CD4-positive, alpha-beta T cell treated with Interleukin-15 for 1 hour (primary cell): ENCODE results near the gene PRAMEF12.
"Not testable (repeated sequence)": the region's sequence is repeated elsewhere in the genome, so short reads cannot be mapped to it uniquely, and the experiment has no call there.

ENCODE experiments used
- DNase-seq: peaks from one replicate; pipeline ENCODE4 v3.0.0-alpha.2; 2020

The PRAMEF12 gene

DNA sequence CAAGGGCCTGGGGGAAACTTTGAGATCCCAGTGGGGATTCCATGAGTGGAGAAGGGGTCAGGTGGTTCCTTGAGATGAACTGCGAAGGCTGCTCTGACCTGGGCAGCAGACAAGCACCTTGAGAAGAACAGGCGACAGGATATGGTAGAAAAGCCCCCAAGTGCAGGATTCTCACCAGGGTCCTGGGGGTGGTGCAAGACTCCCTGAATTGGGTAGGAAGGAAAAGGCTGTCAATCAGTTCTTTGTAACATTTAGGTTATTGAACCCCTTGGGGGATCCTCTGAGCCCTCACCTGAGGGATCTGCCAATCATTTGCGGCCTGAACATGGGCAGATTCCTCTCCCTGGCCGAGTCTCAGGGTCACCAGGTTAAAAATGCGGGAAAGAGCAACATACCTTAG, 2.4 kb upstream of the PRAMEF12 start:
- no peak for DNase-seq

DNA sequence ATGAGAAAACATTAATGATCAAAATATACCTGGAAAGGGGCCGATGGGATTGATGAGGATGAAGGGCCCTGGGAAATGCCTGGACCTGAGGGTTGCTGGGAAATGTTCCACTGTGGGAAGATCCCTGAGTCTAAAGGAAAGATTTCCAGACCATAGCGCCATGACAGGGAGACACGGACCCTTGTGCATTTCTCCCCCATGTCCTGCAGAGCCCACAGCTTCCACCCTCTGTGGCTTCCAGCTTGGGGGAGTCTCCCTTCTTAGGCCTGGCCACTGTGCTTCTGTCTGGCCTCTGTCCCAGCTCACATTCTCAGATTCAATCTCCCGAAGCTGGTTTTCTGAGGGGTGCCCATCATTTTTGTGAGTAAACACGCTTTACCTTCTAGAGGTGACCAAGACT, 1.0 kb upstream of the PRAMEF12 start:
- no peak for DNase-seq

DNA sequence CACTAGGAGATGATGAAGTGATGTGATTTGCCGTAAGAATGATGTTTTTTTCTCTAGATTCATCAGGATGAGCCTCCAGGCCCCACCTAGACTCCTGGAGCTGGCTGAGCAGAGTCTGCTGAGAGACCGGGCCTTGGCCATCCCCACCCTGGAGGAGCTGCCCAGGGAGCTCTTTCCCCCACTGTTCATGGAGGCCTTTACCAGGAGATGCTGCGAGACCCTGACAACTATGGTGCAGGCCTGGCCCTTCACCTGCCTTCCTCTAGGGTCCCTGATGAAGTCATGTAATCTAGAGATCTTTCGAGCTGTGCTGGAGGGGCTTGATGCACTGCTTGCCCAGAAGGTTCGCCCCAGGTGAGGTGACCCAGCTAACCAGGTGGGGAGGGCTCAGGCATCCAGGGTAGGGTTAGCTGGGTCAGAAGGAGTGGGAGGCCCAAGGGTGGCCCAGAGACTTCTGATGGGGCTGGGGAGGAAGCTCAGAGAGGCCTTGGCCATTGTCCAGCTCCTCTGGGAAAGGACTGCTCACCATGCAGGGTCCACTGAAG, 1.3 kb downstream of the PRAMEF12 start:
- DNase-seq: no peak

DNA sequence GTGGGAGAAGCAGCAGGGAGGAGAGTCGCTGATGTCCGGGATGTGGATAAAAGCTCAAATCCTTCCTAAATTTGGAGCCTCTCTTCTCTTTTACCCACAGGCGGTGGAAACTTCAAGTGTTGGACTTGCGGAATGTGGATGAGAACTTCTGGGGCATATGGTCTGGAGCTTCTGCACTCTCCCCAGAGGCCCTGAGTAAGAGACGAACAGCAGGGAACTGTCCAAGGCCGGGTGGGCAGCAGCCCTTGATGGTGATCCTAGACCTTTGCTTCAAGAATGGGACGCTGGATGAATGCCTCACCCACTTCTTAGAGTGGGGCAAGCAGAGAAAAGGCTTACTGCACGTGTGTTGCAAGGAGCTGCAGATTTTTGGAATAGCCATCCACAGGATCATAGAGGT, 1.9 kb downstream of the PRAMEF12 start:
- DNase-seq: no peak

DNA sequence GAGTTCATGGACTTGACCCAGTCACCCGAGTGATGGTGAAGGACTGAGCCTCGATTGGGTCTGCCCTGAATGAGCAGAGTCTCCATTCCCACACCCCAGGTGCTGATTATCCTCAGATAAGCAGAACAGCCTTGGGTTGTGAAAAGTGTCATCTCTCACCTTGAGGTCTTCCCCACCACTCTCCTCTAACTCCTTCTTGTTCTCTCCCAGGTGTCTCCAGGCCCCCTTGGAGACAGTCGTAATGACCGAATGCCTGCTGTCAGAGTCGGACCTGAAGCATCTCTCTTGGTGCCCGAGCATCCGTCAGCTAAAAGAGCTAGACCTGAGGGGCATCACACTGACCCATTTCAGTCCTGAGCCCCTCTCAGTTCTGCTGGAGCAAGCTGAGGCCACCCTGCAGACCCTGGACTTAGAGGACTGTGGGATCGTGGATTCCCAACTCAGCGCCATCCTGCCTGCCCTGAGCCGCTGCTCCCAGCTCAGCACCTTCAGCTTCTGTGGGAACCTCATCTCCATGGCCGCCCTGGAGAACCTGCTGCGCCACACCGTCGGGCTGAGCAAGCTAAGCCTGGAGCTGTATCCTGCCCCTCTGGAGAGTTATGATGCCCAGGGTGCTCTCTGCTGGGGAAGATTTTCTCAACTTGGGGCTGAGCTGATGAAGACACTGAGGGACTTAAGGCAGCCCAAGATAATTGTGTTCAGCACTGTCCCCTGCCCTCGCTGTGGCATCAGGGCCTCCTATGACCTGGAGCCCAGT, 3.4 kb downstream of the PRAMEF12 start:
- DNase-seq: no peak

DNA sequence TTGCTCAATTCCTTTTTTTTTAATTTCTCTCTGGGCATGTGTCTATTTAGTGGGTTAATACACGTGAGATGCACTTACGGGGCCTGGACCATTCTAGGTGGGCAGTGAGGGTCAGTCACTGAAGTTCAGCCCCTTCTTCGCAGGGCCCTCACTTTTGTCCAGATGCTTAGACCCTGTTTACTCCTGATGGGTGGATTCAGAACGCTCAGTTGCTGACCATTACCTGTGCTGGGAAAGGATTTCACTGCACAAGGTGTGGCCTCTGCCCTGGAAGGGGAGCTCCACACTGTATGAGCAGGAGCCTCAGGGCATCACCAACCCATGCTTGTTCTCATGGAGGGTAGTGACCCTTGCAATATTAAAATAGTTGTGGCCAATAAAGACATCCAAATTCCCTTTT, 4.5 kb downstream of the PRAMEF12 start:
- no peak for DNase-seq

DNA sequence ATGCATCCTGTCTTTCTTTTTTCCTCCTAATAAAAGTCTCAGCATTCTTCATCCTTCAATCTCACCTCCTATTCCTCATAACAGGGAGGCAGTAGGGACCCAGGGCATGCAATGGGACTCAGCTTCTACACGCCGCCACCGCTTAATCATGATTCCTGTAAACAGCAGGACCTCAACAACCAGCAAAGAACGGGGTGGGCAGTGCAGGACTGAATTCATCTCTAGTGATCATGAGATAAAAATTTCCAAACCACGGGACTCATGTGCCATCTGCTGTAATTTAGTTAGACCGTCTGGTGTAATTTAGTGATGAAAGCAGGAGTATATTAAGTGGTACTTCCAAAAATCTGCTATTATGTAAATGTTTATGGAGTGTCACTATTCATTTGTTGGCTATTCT, 5.4 kb downstream of the PRAMEF12 start:
- DNase-seq: no peak

DNA sequence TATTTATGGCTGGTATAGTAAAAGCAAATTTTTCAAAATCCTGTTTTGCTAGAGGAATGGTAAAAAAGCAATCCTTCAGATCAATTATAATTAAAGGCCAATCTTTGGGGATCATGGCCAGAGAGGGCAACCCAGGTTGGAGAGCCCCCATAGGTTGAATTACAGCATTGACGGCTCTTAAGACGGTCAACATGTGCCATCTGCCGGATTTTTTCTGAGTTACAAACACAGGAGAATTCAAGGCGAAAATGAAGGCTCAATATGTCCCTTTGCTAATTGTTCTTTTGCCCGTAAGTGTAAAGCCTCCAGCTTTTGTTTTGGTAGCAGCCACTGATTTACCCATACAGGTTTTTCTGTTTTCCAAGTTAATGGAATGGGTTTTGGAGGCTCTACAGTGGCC, 8.0 kb downstream of the PRAMEF12 start:
- not testable (repeated sequence) for DNase-seq

DNA sequence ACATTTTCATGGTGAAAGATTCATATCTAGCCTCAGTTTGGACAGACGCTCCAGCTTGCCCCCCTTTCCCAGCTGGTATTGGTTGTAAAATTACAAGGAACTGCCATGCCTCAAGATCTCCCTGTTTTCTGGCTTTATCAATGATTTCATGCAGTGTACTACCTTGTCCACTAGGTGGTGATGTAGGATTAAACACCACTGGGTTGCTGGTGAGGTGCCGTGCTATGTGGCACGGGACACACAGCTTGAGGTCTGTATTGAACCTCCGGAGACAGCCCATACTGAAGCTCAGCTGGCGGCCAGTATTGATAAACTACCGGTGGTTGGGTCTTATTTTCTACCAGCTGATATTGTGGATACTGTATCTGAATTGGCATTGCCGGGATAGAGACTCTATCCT, 10.2 kb downstream of the PRAMEF12 start:
- DNase-seq: not testable (repeated sequence)

DNA sequence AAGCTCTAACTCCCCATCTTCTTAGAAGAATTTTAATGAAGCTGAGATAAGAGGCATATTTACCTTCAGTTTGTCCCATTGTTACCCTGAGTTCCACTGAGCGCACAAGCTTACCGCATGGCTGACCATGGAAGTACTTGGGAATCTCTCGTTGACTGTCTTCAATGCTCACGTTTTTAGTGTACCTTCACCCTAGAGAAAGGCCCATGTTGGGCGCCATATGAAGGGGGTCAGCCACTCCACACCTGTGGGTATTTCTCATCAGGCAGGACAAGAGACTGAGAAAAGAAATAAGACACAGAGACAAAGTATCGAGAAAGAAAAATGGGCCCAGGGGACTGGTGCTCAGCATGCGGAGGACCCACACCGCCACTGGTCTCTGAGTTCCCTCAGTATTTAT, 11.2 kb downstream of the PRAMEF12 start:
- DNase-seq: not testable (repeated sequence)

DNA sequence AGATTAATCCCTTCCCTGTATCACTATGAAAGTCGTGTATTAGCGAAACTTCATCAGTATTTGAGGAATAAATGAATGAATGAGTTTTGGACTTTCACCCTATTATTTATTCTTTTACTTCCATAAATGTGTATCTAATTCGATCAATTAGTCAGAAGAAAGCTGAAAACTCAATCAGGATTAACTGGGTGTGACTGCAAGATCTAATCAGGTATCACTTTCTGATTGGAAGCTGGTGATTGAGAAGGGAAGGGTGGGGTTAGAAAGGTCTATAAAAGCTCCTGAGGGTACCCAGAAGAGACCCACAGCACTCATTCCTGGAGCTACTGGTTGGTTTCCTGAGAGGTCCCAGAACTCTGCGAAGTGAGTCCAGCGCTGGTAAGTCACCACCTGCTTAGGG, 17.6 kb downstream of the PRAMEF12 start, which contains the start of gene PRAMEF1:
Gene PRAMEF1, plus strand, starts transcription at position 301 of the 400 bp plus-strand sequence. CDS start 1,831 bp downstream, outside the sequence.
- not testable (repeated sequence) for DNase-seq

DNA sequence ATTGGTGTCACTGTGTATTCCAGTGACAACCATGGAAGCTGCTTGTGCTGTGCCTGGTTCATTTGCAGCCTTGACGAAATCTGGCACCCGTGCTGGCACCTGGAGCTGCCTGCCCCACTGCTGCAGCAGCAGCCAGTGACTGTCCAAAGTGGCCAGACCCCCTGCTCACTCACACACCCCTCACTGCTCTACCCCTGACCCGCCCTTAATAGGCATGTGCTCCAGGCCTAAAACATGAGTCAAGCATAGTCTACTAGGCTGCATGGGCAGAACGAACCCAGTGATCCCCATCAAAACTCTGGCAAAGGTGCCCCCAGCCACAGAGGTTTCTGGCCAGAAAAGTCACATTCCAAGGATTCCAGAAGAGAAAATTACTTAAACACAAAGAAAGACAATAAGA, 25.4 kb downstream of the PRAMEF12 start:
- DNase-seq: no peak

DNA sequence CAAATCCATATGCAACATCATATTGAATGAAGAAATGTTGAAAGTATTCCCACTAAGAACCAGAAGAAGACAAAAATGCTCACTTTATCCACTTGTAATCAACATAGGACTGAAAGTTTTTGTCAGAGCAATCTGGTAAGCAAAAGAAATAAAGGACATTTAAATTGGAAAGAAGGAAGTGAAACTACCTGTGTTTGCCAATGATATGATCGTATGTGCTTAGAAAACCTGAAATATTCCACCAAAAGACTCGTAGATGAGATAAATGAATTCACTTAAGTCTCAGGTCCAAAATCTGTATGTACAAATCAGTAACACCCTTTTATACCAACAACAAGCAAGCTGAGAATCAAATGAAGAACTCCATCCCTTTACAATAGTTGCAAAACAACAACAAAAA, 26.2 kb downstream of the PRAMEF12 start:
- no peak for DNase-seq

DNA sequence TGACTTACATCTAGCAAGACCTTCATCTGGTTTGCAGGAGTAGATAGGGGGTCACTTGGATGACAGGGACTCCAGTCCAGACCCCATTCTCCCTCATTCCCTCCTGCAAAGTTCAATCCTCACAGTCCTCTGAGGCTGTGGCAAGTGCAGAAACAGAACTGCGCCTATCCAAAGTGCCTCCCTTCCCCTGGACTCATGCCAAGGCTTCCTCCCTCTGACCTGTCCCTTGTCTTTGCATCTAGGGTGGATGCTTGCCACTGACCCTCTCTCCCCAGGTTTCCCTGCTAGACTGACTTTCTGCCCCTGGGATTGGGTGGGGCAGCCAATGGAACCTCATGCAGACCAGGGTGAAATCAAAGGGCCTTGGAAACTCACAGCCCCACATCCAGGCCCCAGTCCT, 36.4 kb downstream of the PRAMEF12 start:
- no peak for DNase-seq

DNA sequence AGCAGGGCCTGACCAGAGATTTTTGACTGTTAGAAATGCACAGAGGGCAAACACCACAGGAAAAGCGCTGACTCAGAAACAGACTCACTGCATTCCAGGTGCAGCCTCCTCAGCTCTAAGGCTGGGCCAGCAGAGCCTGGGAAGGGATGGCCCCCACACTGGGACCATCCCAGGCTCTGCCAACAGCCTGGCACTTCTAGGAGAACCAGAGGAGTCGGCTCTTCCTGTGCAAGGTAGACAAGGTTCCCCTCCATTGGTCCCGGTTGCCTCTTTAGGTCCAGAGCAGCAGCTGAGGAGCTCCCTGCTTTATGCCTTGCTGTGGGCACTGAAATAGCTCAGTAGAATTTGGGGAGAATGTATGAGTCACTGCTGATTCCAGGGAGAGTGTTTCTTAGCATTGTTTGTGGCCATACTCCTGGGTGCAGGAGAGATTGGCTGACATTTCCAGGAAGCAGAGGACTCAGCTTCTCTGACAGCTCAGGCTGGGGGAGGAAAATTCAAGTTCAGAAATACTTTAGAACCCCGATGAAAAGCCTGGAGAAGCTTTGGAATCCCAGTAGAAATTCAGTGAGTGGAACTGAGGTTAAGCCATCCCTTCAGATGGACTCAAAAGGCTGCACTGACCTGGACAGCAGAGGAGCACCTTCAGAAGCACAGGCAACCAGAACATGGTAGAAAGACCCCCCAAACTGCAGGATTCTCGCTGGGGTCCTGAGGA, 37.3 kb downstream of the PRAMEF12 start:
- DNase-seq: no peak

DNA sequence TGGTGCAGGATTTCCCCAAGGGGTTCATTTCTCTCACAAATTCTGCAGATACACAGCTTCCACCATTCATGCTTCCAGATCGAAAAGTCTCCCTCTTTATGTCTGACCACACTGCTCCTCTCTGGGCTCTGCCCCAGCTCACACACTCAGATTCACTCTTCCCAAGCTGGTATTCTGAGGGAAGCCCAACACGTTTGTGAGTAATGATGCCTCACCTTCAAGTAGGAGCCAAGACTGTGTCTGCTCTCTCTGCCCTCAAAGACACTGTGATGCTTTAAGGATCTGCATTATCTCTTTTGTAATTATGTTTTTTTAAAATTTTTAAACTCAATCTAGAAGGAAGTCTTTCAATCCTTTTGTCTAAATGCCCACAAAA, 37.9 kb downstream of the PRAMEF12 start:
- no peak for DNase-seq

DNA sequence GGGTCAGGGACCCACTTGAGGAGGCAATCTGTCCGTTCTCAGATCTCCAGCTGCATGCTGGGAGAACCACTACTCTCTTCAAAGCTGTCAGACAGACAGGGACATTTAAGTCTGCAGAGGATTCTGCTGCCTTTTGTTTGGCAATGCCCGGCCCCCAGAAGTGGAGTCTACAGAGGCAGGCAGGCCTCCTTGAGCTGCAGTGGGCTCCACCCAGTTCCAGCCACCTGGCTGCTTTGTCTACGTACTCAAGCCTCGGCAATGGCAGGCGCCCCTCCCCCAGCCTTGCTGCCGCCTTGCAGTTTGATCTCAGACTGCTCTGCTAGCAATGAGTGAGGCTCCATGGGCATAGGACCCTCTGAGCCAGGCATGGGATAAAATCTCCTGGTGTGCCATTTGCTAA, 45.5 kb downstream of the PRAMEF12 start:
- DNase-seq: not testable (repeated sequence)
